Measurements from ENCODE around the gene NPAS3.

DNA sequence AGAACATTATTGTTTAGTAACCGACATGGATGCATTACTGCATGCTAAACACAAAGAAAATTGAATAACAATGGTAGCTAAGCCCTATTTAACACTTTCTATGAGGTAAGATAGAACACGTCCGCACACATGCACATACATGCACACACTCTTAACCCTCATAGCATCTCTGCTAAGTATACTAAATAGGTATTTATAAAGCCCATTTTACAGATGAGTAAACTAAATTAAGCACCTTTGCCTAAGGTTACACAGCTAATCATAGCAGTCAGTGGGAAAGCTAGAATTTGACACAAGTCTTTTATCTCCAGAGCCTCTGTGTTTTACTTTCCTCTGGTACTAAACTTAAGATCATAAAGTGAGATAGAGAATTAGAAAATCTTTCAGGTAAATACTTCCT, 577.2 kb downstream of the NPAS3 start:
- TF ChIP-seq, protein P1, sequence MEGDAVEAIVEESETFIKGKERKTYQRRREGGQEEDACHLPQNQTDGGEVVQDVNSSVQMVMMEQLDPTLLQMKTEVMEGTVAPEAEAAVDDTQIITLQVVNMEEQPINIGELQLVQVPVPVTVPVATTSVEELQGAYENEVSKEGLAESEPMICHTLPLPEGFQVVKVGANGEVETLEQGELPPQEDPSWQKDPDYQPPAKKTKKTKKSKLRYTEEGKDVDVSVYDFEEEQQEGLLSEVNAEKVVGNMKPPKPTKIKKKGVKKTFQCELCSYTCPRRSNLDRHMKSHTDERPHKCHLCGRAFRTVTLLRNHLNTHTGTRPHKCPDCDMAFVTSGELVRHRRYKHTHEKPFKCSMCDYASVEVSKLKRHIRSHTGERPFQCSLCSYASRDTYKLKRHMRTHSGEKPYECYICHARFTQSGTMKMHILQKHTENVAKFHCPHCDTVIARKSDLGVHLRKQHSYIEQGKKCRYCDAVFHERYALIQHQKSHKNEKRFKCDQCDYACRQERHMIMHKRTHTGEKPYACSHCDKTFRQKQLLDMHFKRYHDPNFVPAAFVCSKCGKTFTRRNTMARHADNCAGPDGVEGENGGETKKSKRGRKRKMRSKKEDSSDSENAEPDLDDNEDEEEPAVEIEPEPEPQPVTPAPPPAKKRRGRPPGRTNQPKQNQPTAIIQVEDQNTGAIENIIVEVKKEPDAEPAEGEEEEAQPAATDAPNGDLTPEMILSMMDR (IDR thresholded peaks at IDR 0.05 in 8 of 11, conservative IDR thresholded peaks at IDR 0.05 in 3 of 11): no peak
- TF ChIP-seq POLR2A (IDR thresholded peaks at IDR 0.05): no peak
